ENCODE results near the gene TMEM145. TPM values are rescaled to one million over a fixed set of nuclear protein-coding genes. Genes with fewer than 3 reads are reported as not detected.

TMEM145 gene
- total RNA-seq, 1 donor from 2014 or later = 0.26 TPM

- Histone ChIP-seq H3K27me3 (ENCODE audit: control insufficient read depth, insufficient read depth, low read length) (no peaks in the 10 kb centered on the region), H3K36me3 (ENCODE audit: control insufficient read depth, insufficient read depth, low read length) (peaks cover 16% of the 10 kb centered on the region), H3K4me3 (ENCODE audit: low read depth, low read length) (no peak overlapping the region)
- no peak for FAIRE-seq
- no peak for DNase-seq (ENCODE audit: low read depth)
- TF ChIP-seq CTCF (IDR thresholded peaks at IDR 0.05; ENCODE audit: insufficient read depth, low read length, severe bottlenecking) = no peak
These were observed 36.8 kb upstream of the TMEM145 start for GRCh38 chr19:42276284-42276683.

GRCh38 chr19:42276821-42277220 lies 36.3 kb upstream of the TMEM145 start:
- DNase-seq (ENCODE audit: low read depth) = peak; percentile 68
- no peak overlapping the region for H3K4me3 ChIP-seq (ENCODE audit: low read depth, low read length)
- no peak for TF ChIP-seq CTCF (IDR thresholded peaks at IDR 0.05; ENCODE audit: insufficient read depth, low read length, severe bottlenecking)
- no peaks in the 10 kb centered on the region for H3K27me3 ChIP-seq (ENCODE audit: control insufficient read depth, insufficient read depth, low read length)
- H3K36me3 ChIP-seq (ENCODE audit: control insufficient read depth, insufficient read depth, low read length) = peaks cover 16% of the 10 kb centered on the region
- no peak for FAIRE-seq

- peak; percentile 84 for FAIRE-seq
- TF ChIP-seq CTCF (IDR thresholded peaks at IDR 0.05; ENCODE audit: insufficient read depth, low read length, severe bottlenecking) = no peak
- no peaks in the 10 kb centered on the region for H3K27me3 ChIP-seq (ENCODE audit: control insufficient read depth, insufficient read depth, low read length)
- DNase-seq (ENCODE audit: low read depth) = peak; percentile 66
- H3K36me3 ChIP-seq (ENCODE audit: control insufficient read depth, insufficient read depth, low read length) = peaks cover 14% of the 10 kb centered on the region
- no peak overlapping the region for H3K4me3 ChIP-seq (ENCODE audit: low read depth, low read length)
These were observed 35.2 kb upstream of the TMEM145 start for GRCh38 chr19:42277821-42278451.

GRCh38 chr19:42278452-42279154 lies 34.5 kb upstream of the TMEM145 start:
- H3K4me3 ChIP-seq (ENCODE audit: low read depth, low read length) = no peak overlapping the region
- TF ChIP-seq CTCF (IDR thresholded peaks at IDR 0.05; ENCODE audit: insufficient read depth, low read length, severe bottlenecking) = no peak
- FAIRE-seq = no peak
- no peaks in the 10 kb centered on the region for H3K27me3 ChIP-seq (ENCODE audit: control insufficient read depth, insufficient read depth, low read length)
- H3K36me3 ChIP-seq (ENCODE audit: control insufficient read depth, insufficient read depth, low read length) = peaks cover 8% of the 10 kb centered on the region
- no peak for DNase-seq (ENCODE audit: low read depth)

- Histone ChIP-seq H3K36me3 (ENCODE audit: control insufficient read depth, insufficient read depth, low read length) (peaks cover 2% of the 10 kb centered on the region), H3K27me3 (ENCODE audit: control insufficient read depth, insufficient read depth, low read length) (no peaks in the 10 kb centered on the region), H3K4me3 (ENCODE audit: low read depth, low read length) (peak overlapping the region; percentile 57)
- FAIRE-seq (no peak), DNase-seq (ENCODE audit: low read depth) (no peak)
- TF ChIP-seq CTCF (IDR thresholded peaks at IDR 0.05; ENCODE audit: insufficient read depth, low read length, severe bottlenecking) = no peak
These were observed 33.8 kb upstream of the TMEM145 start for GRCh38 chr19:42279155-42279901.

All from bronchial epithelial cell (primary cell).